Endothelial cell of hepatic sinusoid (primary cell): ENCODE results near the gene ITGA8.
"Not testable (repeated sequence)": the region's sequence is repeated elsewhere in the genome, so short reads cannot be mapped to it uniquely, and the experiment has no call there.

ENCODE experiments used
- in situ Hi-C: cut with HindIII; loops from 2 replicates; pipeline ENCODE4 v1.10.0; 2017; ENCODE audit warnings: low sequenced_read_pairs

Gene ITGA8

DNA sequence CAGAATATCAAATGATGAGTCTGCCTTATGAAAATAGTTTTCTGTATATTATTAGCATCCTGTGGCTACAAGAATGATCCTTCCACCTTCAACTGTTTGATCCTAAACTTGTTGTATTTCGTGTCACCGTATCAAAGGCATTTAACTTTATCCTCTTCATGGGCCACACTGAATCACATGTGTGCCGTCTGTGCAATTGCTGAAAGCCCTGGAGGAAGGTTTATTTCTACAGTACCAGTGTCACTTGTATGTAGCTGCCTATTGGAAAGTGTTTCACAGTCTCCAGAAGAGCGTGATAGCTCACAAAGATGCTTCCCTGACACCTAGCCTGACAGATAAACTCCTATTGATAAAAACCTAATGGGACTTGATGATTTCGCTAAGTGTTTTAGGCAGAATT lies 94.5 kb downstream of the ITGA8 start:
- in situ Hi-C loops = no loop called here

DNA sequence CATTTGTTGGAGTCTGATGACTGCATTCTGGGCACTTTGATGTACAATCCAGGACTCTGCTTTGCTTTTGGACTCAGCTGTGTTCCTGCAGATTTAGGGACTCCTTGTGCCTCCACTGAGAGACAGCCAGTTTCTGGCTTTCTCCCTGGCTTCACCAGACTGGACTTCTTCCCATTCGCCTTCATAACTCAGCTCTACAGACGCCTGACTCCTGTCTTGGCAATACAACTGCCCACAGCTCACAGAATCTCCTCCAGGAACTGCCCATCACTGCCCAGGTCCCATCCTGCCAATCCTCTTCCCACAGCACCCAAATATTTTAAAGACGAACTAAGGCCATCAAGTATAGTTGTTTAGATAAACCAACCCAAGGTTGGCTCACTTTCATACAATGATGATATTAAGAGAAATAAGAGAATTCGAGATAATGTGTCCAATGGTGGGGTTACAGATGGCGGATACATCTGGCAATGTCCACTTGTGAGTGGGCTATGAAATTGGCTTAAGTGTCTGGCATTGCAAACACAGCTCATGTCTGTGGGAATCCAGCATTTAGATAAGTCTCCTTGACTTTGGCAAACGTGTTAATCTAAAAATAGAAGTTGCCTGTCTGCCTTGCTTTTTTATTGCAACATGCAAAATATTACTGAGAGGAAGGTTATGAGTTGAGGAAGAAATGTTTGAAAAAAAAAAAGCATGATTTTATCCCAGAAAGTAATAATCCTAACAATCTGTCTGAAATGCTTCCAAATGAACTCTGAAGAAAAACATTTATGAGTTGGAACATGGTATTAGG lies 95.1 kb downstream of the ITGA8 start:
- in situ Hi-C loops = no loop called here

DNA sequence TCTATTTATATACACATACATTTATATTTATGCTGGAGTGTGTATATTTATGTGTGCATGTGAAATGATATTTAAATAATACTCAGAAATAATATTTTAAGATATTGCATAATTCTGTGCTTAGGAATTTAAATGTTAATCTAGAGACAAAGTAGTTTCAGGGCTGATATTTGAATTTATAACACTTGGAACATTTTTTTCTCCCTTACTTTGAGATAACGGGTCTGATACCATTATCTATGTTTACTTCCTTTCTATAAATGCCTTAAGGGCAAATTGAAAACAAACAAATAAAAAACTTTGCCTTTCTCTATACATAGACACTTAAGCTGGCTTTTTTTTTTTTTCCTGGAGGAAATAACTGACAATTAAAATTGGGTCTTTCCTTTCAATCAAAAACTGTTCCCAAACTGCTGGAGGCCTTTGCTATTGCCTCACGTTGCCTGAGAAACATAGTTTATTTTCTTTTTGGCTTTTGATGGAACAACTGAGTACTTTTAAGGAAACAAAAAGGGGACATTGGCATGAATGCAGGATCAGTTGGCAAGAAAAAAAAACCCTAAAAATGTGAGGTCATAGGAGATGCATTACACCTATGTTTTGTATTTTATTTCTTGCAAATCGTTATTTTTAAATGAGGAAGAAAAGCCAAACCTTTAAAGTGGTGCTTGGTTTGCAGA lies 98.7 kb downstream of the ITGA8 start:
- in situ Hi-C loops = no loop called here

DNA sequence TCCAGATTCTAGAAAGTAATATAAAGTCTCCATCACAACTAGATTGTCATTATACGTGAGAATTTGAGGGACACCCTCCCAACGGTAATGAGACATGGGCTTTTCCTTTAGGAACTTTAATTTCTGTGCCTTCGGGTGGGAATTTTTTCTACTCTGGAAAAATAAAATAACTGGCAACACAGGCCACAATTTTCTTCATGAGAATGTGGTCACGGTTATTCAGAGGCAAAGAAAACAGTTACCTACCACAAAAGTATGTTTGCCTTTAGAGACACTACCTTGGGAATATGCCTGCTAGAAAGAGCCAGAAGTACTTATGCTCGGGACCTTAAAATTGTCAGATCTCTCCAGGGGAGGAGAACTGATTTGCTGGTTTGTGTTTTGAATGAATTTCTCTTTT lies 99.4 kb downstream of the ITGA8 start:
- in situ Hi-C loops = no loop called here

DNA sequence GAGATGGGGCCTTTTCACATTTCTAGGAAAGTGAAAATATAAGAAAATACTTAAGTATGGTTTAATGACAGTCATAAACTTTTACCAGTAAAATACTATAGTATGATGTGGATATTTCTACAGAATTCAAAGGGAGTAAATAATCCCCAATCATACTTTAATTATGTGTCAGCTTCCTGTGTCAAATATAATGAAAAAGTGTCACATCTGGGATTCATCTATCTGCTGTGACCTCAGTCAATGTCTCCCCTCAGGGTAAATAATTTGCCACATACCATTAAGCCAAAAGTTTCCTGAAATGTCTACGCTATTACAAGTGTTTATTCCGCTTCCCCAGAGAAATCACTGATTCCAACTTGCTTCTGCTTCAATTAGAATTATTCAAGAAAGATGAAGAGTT lies 110.5 kb downstream of the ITGA8 start:
- in situ Hi-C loops = no loop called here

DNA sequence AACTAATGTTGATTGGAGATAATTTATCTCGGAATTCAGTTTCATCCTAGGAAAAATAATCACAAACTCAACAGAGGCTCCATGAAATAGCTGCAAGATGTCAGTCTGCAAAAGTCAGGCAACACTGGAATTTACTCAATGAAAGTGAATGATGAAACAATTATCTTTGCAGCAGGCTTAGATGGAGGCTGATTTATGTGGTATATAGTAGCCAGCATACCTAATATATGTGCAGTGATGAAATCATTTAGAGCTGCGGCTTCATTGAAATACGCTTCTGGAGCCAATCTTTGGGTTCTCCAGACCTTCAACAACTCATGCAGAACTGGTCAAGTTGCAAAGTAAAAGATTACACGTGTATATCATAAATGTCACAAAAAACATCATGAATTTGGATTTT lies 113.3 kb downstream of the ITGA8 start:
- in situ Hi-C loops = no loop called here

DNA sequence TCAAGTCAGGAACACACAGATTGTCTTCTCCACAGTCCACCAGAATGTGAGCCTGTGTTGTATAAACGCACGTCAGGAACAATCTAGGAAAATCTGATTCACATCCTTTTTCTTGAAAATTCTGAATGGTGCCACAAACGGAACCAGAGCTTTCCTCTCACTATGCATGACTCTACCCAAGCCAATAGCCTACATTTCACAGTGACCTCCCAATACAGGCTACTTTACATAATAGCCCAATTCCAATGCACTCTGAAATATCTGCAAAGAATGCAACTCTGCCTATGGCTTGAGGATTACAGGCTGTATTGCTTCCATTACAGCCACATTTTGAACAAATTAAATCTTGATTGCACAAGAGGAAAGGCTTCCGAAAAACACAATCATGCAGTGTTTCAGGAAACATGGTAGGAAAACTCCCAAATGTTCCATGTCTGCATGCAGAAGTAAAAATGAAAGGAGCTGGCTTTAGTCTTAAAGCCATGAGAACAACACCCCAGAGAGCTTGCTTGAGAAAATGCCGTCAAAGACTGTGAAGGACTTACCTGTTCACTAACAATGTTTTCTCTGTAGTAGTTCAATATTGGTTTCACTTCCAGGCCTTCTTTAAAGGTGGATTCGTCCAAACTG lies 113.9 kb downstream of the ITGA8 start:
- in situ Hi-C loops = no loop called here

DNA sequence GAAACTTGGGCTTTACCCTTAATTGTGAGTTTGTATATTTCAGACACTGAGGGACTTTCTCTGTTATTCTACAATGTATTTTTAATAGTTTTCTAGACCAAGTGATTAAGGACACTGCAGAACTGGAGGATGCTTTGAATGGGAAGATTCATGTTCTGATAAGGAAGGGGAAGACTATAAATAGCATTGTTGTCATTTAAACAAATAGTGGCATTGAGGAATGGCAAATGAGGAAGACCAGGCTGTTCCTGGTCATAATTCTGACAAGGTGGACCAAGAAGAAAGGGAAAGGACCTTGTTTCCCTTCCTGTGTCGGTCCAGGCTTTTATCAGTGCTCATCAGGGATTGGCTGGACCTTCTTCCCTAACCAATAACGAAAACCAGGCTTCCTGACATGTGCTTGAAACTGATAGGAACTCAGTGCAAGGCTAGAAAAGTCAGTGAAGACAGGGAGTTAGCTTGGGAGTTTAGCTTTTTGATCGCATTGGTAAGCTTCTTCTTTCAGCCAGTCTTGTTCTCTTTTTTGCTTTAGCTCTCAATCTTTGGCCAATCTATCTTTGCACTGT lies 116.2 kb downstream of the ITGA8 start:
- in situ Hi-C loops = no loop called here

DNA sequence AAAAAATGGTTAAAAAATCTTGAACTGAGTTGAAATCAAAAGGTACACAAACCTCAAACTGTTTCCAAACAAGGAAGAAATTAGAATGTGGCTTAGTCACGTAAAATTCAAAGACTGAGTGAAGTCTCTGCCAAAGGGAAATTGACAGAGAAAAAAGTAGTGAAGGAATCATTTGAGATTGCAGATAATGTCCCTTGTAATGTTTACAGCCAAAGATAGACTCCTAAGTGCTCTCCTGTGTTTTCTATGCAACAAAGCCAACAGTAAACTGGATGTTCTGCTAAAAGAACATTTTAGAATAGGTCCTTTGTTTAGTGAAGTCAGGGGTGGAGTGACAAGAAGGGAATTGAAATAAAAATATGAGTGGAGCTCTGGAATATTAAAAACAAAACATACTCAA lies 117.9 kb downstream of the ITGA8 start:
- in situ Hi-C loops = no loop called here

DNA sequence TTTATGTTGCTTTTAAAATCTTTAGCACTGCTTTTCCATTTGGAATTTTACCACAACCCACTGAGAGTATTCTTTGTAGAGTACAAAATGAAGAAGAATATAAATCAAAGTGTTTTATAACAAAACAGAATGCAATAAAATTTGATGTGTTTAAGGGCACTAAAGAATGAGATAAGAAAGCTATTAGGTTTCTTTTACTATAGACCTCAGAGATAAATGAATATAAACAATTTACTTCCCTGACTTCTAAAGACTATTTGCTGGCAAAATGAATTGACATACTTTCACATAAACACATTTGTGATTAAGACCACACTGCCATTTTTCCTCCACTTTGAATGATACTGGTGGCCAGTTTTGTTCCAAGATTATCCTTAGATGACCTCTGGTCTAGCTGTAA lies 124.5 kb downstream of the ITGA8 start:
- in situ Hi-C loops = no loop called here

DNA sequence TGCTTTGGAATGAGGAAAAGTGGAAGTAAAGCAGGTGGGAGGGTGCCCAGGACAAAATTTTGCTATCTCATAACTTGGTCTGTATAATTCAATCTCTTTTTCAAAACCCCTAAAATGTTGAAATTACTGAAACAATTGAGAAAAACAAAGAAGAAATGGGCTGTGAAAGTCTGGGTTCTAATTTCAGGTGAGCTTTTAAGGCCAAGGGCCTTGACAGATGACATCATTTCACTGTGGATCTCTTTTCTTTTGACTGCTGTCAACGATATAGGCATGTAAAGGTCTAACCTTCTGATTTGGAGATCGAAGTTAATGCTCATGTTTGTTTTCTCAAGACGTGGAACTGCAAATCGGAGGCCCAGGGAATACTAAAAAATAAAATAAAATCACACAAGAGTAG lies 127.8 kb downstream of the ITGA8 start:
- in situ Hi-C loops = no loop called here

DNA sequence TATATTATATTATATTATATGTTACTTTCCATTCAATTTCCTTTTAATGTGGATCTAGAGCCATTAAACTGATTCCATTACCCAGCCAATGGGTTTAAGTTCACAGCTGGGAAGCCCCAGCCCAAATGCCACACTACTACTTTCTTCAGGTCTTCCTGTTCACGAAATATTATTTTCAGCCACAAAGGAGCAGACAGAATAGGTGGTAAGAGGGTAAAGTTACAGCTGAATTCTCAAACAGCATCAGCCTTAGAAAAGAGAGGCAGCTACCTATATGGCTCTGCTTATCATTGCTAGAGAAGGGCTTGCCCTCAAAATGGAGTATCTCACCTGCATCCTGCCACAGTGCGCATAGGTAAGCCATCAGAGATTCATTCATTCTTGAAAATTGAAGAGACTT lies 128.3 kb downstream of the ITGA8 start:
- in situ Hi-C loops = no loop called here

DNA sequence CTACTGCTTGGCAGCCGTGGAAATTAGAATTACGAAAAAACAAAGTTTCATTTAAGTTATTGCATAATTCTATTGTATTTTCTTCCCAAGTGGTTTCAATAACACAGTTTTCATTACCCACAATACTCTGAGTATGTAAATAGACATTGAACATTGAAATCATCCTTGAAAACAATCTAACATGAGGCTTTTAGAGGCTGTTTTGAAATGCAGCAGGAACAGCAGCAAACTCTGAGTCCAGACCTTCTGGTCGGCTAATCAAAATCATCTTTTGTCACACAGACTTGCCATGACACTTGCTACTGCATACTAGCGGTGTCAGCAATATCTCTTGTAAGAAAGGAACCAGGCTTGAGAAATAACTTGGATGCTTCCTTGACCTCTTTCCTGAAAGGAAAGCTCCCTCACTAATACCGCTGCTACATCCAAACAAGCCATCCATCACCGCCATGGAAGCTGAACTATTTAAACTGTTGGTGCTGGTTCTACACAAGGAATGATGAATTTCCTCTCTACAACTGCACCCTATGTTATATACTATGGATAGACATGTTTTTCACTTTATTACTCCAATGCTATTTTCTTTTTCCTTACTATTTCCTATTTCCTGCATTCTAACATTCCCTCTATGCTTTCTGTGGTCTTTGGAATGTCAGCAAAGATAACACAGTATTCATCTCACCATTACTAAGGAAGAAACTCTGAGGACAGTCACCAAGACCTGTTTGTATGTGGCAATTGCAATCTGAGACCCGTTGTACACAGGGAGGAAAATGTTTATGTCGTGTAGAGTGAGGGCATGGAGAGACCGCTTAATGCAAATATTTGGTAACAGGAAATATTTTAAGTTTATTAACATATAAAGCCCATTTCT lies 130.8 kb downstream of the ITGA8 start:
- in situ Hi-C loops = loop anchor here (5.0 kb wide), 1 partner anchor 103 kb away; no protein-coding TSS in a partner anchor

DNA sequence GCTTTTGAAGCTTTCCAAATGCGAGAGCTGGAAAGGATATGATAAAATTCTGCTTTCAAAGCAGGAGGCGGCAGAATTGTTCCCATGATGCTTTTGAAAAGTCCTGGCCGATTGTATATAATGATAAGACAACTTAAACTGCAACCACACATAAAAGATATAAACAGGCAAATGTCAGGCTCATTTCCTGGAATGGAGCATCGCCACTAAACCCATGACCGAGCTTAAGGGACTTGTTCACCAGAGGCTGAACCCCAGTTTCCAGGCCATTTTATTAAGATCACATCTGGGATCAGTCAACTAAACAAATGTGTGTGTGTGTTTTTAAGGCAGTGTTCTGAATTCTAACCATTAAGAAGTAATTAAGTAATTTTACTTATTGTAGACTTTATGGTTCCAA lies 131.6 kb downstream of the ITGA8 start:
- in situ Hi-C loops = loop anchor here (5.0 kb wide), 1 partner anchor 104 kb away; no protein-coding TSS in a partner anchor

DNA sequence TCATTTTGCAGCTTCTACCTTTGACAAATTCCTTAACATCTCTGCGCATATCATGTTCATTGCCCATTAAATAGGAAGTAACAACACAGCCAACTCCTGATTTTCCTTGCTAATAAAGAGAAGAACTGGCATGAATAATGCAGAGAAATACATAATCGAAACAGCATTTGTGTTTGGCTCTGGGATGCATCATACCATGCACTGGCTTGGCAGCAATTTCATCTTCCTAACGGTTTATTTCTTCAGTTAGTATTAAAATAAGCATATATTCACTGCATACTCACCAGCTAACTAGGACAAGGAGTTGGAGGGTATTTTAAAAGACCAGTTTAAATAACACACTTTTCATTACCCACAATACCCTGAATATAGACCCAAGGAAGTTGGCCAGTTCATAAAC lies 132.5 kb downstream of the ITGA8 start:
- in situ Hi-C loops = loop anchor here (5.0 kb wide), 1 partner anchor 105 kb away; no protein-coding TSS in a partner anchor

DNA sequence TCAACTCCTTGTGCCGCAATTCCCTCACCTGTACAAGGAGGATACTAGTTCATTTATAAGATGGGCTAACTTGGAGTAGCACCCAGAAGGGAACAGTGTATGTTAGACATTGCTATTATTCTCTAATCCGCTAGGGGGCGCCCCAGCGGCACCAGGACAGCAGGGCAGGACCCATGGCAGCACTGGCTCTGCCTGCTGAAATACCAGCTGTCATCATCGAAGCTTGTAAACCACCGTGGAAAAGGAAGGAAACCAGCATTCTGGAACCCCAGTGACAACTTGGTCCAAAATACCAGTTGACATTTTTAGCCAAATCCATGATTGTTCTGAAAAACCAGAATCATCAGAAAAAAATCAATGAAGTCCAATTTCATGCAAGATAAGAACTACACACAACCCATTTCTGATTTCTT lies 134.4 kb downstream of the ITGA8 start:
- in situ Hi-C loops = loop anchor here (5.0 kb wide), 1 partner anchor 107 kb away; no protein-coding TSS in a partner anchor

DNA sequence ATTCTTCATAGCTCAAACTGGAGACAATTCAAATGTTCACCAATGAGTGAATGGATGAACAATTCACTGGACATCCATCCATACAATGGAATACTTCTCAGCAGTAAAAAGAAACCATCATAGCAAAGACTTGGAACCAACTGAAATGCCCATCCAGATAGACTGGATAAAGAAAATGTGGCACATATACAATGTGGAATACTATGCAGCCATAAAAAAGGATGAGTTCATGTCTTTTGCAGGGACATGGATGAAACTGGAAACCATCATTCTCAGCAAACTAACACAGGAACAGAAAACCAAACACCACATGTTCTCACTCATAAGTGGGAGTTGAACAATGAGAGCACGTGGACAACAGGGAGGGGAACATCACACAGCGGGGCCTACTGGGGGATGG lies 136.8 kb downstream of the ITGA8 start:
- in situ Hi-C loops = not testable (repeated sequence)

DNA sequence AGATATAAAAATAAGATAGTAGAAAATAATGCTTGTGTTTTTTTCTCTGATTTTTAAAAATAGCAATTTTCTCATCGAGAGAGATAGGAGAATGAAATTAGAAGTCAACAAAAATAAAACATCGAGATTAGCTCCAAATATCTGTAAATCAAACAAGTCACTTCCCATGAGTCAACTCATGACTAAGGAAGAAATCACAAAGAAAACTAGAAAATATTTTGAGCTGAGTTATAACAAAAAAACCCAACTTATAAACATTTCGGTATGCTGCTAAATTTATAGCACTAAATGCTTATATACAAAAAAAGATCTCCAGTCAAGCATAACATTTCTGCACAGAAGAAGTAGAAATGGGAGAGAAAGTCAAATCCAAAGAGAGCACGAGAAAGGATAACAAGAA lies 140.1 kb downstream of the ITGA8 start:
- in situ Hi-C loops = loop anchor here (10.0 kb wide), 1 partner anchor 195 kb away; no protein-coding TSS in a partner anchor

DNA sequence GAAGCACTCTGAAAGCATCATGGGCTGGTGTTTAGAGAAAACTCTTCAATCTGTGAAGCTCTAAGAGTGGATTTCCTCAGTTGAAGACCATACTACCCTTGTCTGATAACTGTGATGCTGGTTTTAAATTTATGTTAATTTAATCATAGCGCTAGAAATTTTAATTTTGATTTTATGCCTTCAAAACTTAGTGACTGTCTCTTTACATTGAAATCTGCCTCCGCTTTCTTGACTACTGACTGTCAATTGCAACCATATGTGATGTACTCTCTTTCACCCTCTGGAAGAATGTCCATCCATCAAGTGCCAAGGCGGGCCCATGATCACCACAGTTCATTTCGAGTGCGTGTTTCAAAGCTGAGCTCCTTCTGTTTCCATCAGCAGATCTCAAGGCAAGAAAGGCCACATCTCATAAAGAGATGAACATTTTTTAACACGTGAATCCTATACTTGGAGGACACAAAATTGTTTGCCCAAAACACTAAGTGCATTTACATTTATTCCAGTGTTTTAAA lies 147.1 kb downstream of the ITGA8 start:
- in situ Hi-C loops = loop anchor here (5.0 to 10.0 kb wide), 2 partner anchors 70 to 202 kb away; no protein-coding TSS in a partner anchor

DNA sequence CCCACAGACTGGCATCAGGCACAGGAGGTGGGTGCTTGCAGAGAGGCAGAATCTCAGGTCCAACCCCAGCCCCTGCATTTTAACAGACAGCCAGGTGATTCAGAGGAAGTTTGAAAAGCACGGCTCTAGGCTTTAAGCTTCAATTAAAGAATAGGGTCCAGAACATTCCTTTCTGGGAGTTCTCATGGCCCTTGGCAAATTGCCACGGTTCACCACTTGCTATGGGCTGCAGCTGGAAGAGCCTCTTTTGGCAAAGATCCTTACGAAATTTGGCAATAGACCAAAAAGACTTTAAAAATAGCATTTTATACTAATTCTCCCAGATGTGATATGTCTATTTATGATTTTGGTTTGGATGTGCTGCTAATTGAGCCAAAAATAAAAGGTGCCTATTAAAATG lies 148.1 kb downstream of the ITGA8 start:
- in situ Hi-C loops = loop anchor here (5.0 to 10.0 kb wide), 2 partner anchors 69 to 203 kb away; no protein-coding TSS in a partner anchor
